HepG2 (cell line): ENCODE results near the gene COPZ1. TPM values are rescaled to one million over a fixed set of nuclear protein-coding genes. Genes with fewer than 3 reads are reported as not detected.

Experiments used
- ATAC-seq: fragments of 200-7000 bp; cut with Tn5 transposase; 3 replicates; pipeline ENCODE4 v1.9.1; 2020; ENCODE audit warnings: mild to moderate bottlenecking, moderate library complexity
- BruUV-seq: library from RNA; stranded (reverse); fragments of 400-500 nt; replicated peaks from 2 replicates; lab custom pipeline; 2021; lab: Mats Ljungman, UMichigan
- CTCF ChIA-PET: fragments of 300-600 bp; formaldehyde crosslinking; extraction: SDS; loops from one replicate; lab custom pipeline; 2021; ENCODE audit warnings: low total read pairs, inconsistent platforms, low intra/inter-chr PET ratio; lab: Yijun Ruan, JAX
- POLR2A ChIA-PET: fragments of 350-600 bp; sonication (Branson Sonifier 250); formaldehyde crosslinking; loops from one replicate; lab custom pipeline; 2020; ENCODE audit warnings: antibody characterized with exemption, inconsistent platforms; lab: Yijun Ruan, JAX
- DNase-seq: peaks from one replicate; pipeline ENCODE4 v3.0.0-alpha.2; 2015; ENCODE audit warnings: low spot score
- FAIRE-seq: peaks from 3 replicates; lab custom pipeline; 2011; peaks lifted over from hg19 to GRCh38; lab: Jason Lieb, UNC
- H2AFZ ChIP-seq: one replicate; pipeline ENCODE4 v1.6.1; 2011; ENCODE audit warnings: low read length, inconsistent platforms
- H3K27ac ChIP-seq: fragments of 300-600 bp; 3 replicates; pipeline ENCODE4 v1.8.0; 2011; ENCODE audit warnings: mixed run types, mild to moderate bottlenecking, mixed read lengths, low read length, inconsistent platforms; ENCODE audit not compliant: insufficient read depth; ENCODE audit errors: extremely low read length
- H3K27me3 ChIP-seq, 2 experiments: fragments of 200-600 bp in 1 of 2; 2 replicates in 1 of 2; 3 replicates in 1 of 2; pipeline versions ENCODE4 v1.6.0 to v1.8.0; 2011; ENCODE audit warnings: low read length in 2 of 2, mild to moderate bottlenecking in 2 of 2, moderate library complexity in 2 of 2, inconsistent platforms in 1 of 2; ENCODE audit not compliant: insufficient read depth in 2 of 2, control insufficient read depth in 1 of 2
- H3K36me3 ChIP-seq, 2 experiments: fragments of 200-600 bp in 1 of 2; replicated peaks in 1 of 2; 2 replicates in 1 of 2; 3 replicates in 1 of 2; pipeline versions ENCODE4 v1.5.1 to v1.8.0; 2011; ENCODE audit warnings: low read length in 2 of 2, inconsistent platforms in 1 of 2; ENCODE audit not compliant: insufficient read depth in 2 of 2, control insufficient read depth in 1 of 2
- H3K4me1 ChIP-seq: 2 replicates; pipeline ENCODE4 v1.5.1; 2012; ENCODE audit warnings: low read length, inconsistent platforms; ENCODE audit not compliant: insufficient read depth
- H3K4me2 ChIP-seq: 2 replicates; pipeline ENCODE4 v1.6.0; 2011; ENCODE audit warnings: low read depth, low read length, inconsistent platforms
- H3K4me3 ChIP-seq, 3 experiments: fragments of 200-600 bp in 1 of 3; sonication (generic), shearing (Covaris generic) in 1 of 3; replicated peaks in 1 of 3; 2 replicates each; pipeline ENCODE4 v1.5.1; 2011 to 2016; ENCODE audit warnings: low read length in 3 of 3, inconsistent platforms in 2 of 3, low read depth in 2 of 3, mild to moderate bottlenecking in 2 of 3, control low read depth in 1 of 3, mixed read lengths in 1 of 3; ENCODE audit not compliant: insufficient read depth in 1 of 3
- H3K79me2 ChIP-seq: one replicate; pipeline ENCODE4 v1.6.1; 2011; ENCODE audit warnings: low read length, inconsistent platforms; ENCODE audit not compliant: insufficient read depth
- H3K9ac ChIP-seq: 2 replicates; pipeline ENCODE4 v1.6.0; 2011; ENCODE audit warnings: mild to moderate bottlenecking, low read depth, low read length, inconsistent platforms; ENCODE audit not compliant: insufficient read depth
- H3K9me3 ChIP-seq: 2 replicates; pipeline ENCODE4 v1.5.1; 2012; ENCODE audit warnings: mild to moderate bottlenecking, low read length
- H4K20me1 ChIP-seq: 2 replicates; pipeline ENCODE4 v1.6.0; 2011; ENCODE audit warnings: inconsistent platforms, mild to moderate bottlenecking, low read length, moderate library complexity; ENCODE audit not compliant: insufficient read depth
- AHR ChIP-seq: IDR thresholded peaks from 2 replicates; pipeline ENCODE4 v1.6.1; 2018; ENCODE audit warnings: missing genetic modification reagents, missing compliant biosample characterization
- BATF2 ChIP-seq: sonication (generic); formaldehyde crosslinking; IDR thresholded peaks from 2 replicates; pipeline ENCODE4 v1.8.0; 2022; ENCODE audit warnings: mild to moderate bottlenecking, missing genetic modification reagents, moderate library complexity
- GATA4 ChIP-seq: sonication (generic); IDR thresholded peaks from 2 replicates; pipeline ENCODE4 v1.6.1; 2016; ENCODE audit warnings: antibody characterized with exemption, low read depth, borderline replicate concordance
- KLF13 ChIP-seq: sonication (generic); formaldehyde crosslinking; IDR thresholded peaks from 2 replicates; pipeline ENCODE4 v1.4.0; 2020; ENCODE audit warnings: mild to moderate bottlenecking, missing genetic modification reagents
- MAF1 ChIP-seq: sonication (generic); formaldehyde crosslinking; IDR thresholded peaks from 2 replicates; pipeline ENCODE4 v1.5.0; 2020; ENCODE audit warnings: missing genetic modification reagents, borderline replicate concordance
- MAFK ChIP-seq, 2 experiments: IDR thresholded peaks in 1 of 2; conservative IDR thresholded peaks in 1 of 2; 2 replicates each; pipeline ENCODE4 v1.6.1; 2011; ENCODE audit warnings: improper control_type of control experiment in 2 of 2, low read length in 2 of 2
- MAZ ChIP-seq, 2 experiments: sonication (generic) in 1 of 2; formaldehyde crosslinking in 1 of 2; IDR thresholded peaks; 2 replicates each; pipeline versions ENCODE4 v1.5.0 to v1.6.1; 2012 to 2020; ENCODE audit warnings: low read depth in 2 of 2, mild to moderate bottlenecking in 2 of 2, borderline replicate concordance in 1 of 2, improper control_type of control experiment in 1 of 2, low read length in 1 of 2, missing genetic modification reagents in 1 of 2, moderate library complexity in 1 of 2
- MEF2D ChIP-seq: sonication (generic); formaldehyde crosslinking; IDR thresholded peaks from 2 replicates; pipeline ENCODE4 v1.5.1; 2020; ENCODE audit warnings: mild to moderate bottlenecking, missing genetic modification reagents
- POLR2A ChIP-seq, 2 experiments: IDR thresholded peaks; 2 replicates each; pipeline ENCODE4 v1.6.1; 2011; ENCODE audit warnings: low read depth in 2 of 2, low read length in 2 of 2, mild to moderate bottlenecking in 1 of 2, moderate library complexity in 1 of 2; ENCODE audit not compliant: insufficient read depth in 1 of 2
- YY1 ChIP-seq: IDR thresholded peaks from 2 replicates; pipeline ENCODE4 v1.6.1; 2011; ENCODE audit warnings: low read length, low read depth, moderate library complexity, mild to moderate bottlenecking; ENCODE audit not compliant: insufficient read depth, insufficient replicate concordance
- ZNF382 ChIP-seq: sonication (generic); formaldehyde crosslinking; IDR thresholded peaks from 2 replicates; pipeline ENCODE4 v1.5.0; 2020; ENCODE audit warnings: missing genetic modification reagents, mild to moderate bottlenecking, borderline replicate concordance
- ZNF557 ChIP-seq: sonication (generic); formaldehyde crosslinking; IDR thresholded peaks from 2 replicates; pipeline ENCODE4 v1.4.0; 2020; ENCODE audit warnings: missing genetic modification reagents
- ZNF589 ChIP-seq: sonication (generic); formaldehyde crosslinking; conservative IDR thresholded peaks from 2 replicates; pipeline ENCODE4 v1.8.0; 2022; ENCODE audit warnings: mild to moderate bottlenecking, moderate library complexity, missing genetic modification reagents
- ZSCAN30 ChIP-seq: sonication (generic); formaldehyde crosslinking; IDR thresholded peaks from 2 replicates; pipeline ENCODE4 v1.5.0; 2020; ENCODE audit warnings: mild to moderate bottlenecking, missing genetic modification reagents
- ZZZ3 ChIP-seq: sonication (generic); formaldehyde crosslinking; IDR thresholded peaks from 2 replicates; pipeline ENCODE4 v1.4.0; 2020; ENCODE audit warnings: missing genetic modification reagents, mild to moderate bottlenecking, borderline replicate concordance
- WGBS: methylation state at CpG from one replicate; pipeline ENCODE4 v1.1.6; 2017; ENCODE audit warnings: low lambda C conversion rate; 5-methylcytosine and 5-hydroxymethylcytosine counted together
- in situ Hi-C: cut with HindIII; loops from 2 replicates; pipeline ENCODE4 v1.10.0; 2017; ENCODE audit warnings: low pct_unique_long_range_greater_than_20kb; ENCODE audit not compliant: extremely low pct_ligation_motif_present
- intact Hi-C: fragments of 100-400 bp; cut with micrococcal nuclease; formaldehyde crosslinking; loops from one replicate; pipeline ENCODE4 v1.10.0; 2022; ENCODE audit not compliant: unreplicated experiment
- polyA plus RNA-seq, 8 experiments: library from polyadenylated mRNA; depleted of rRNA in 3 of 8; stranded (reverse) in 7 of 8; unstranded in 1 of 8; fragments of >200 nt; fragmentation: Illumina TruSeq in 4 of 8; extraction: Trizol in 4 of 8; gene quantifications; 2 replicates each; pipeline versions ENCODE4 v1.2.1 to v1.2.3, GENCODE V29; 2011 to 2016; ENCODE audit warnings: low read depth in 4 of 8, missing spikeins in 1 of 8, mixed read lengths in 1 of 8; ENCODE audit not compliant: insufficient read depth in 1 of 8
- total RNA-seq, 5 experiments: library from RNA; depleted of rRNA; stranded (reverse); fragments of >200 nt; fragmentation: Illumina TruSeq; extraction: Trizol; gene quantifications; 2 replicates each; pipeline ENCODE4 v1.2.3, GENCODE V29; 2016; ENCODE audit warnings: low read depth in 1 of 5
- TF ChIP-seq, protein P1 (sequence below): IDR thresholded peaks from 2 replicates; pipeline ENCODE4 v1.6.1; 2012; ENCODE audit warnings: low read depth, low read length, improper control_type of control experiment

COPZ1 gene
- total and polyA plus RNA-seq, 2 of the 13 experiments (the other 11 are each of a cell fraction or from before 2014, with no cell fraction given) = 125 to 184 TPM

DNA sequence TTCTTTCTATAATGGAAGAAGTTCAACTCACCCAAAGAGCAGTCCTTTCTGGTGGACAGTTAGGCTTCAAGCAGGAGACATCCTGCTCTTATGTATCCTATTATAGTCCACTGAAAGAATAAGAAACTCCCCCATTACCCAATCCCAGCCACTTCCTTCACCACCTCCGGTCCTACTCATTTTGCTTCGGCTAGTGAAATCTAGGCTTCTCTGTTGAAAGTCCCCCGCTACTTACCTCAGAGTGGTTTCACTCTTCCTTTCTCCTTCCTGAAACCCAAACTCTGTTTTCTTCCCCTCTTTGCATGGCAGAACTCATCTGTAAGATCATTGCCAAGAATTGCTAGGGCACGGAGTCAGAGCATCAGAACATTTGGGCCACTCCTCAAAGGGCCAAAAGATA, 39.5 kb downstream of the COPZ1 start, which contains the start of gene GPR84:
GPR84 (minus strand) TSS at position 74 of the 400 bp plus-strand sequence. CDS start 635 bp downstream, outside the sequence.
- ChIA-PET POLR2A (no interaction called here), CTCF (no interaction called here)
- H3K9ac ChIP-seq = no peak within 1 kb of the TSS
- no peaks in the 10 kb centered on the region for H4K20me1 ChIP-seq
- ATAC-seq = no peak
- no peak within 1 kb of the TSS for H3K27ac ChIP-seq
- no peak within 1 kb of the TSS for H3K4me2 ChIP-seq
- in situ Hi-C loops = loop anchor here (5.0 to 10.0 kb wide), 3 partner anchors 67 to 350 kb away; no protein-coding TSS in a partner anchor
- H3K4me3 ChIP-seq = no peak within 1 kb of the TSS
- no peak within 1 kb of the TSS for H2AFZ ChIP-seq
- BruUV-seq = no TSS peak
- H3K79me2 ChIP-seq = no peaks in the 10 kb centered on the region
- no peaks in the 10 kb centered on the region for H3K9me3 ChIP-seq
- H3K36me3 ChIP-seq = no peaks in the 10 kb centered on the region
- peaks cover 30% of the 10 kb centered on the region for H3K4me1 ChIP-seq
- WGBS = 3% methylated on average over 4 of the region's 4 CpGs
- TF ChIP-seq ZNF382 (CRISPR knock-in tag) (no peak), MAFK (conservative IDR thresholded peaks at IDR 0.05 in 1 of 2, IDR thresholded peaks at IDR 0.05 in 1 of 2; ENCODE audit: low read length in 2 of 2) (no peak), ZNF589 (no peak), YY1 (no peak), AHR (no peak), KLF13 (CRISPR knock-in tag) (no peak), MEF2D (CRISPR knock-in tag) (no peak), ZSCAN30 (CRISPR knock-in tag) (no peak), ZZZ3 (CRISPR knock-in tag) (no peak), ZNF557 (CRISPR knock-in tag) (no peak), POLR2A (IDR thresholded peaks at IDR 0.05; ENCODE audit: insufficient read depth in 1 of 2, low read depth in 2 of 2, low read length in 2 of 2) (no peak), BATF2 (CRISPR knock-in tag) (no peak), GATA4 (no peak), MAF1 (no peak), MAZ (IDR thresholded peaks at IDR 0.05; ENCODE audit: borderline replicate concordance, low read depth, low read length) (no peak), MAZ (CRISPR knock-in tag; IDR thresholded peaks at IDR 0.05; ENCODE audit: low read depth) (no peak)
- TF ChIP-seq, protein P1, sequence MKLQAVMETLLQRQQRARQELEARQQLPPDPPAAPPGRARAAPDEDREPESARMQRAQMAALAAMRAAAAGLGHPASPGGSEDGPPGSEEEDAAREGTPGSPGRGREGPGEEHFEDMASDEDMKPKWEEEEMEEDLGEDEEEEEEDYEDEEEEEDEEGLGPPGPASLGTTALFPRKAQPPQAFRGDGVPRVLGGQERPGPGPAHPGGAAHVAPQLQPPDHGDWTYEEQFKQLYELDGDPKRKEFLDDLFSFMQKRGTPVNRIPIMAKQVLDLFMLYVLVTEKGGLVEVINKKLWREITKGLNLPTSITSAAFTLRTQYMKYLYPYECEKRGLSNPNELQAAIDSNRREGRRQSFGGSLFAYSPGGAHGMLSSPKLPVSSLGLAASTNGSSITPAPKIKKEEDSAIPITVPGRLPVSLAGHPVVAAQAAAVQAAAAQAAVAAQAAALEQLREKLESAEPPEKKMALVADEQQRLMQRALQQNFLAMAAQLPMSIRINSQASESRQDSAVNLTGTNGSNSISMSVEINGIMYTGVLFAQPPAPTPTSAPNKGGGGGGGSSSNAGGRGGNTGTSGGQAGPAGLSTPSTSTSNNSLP = no peak
- H3K27me3 ChIP-seq = peaks cover 1 to 12% of the 10 kb centered on the region in 2 experiments; a peak in 2 of 5 replicates
- no peak for DNase-seq
- intact Hi-C loops = loop anchor here (10.0 kb wide), 1 partner anchor 360 kb away; the partner anchor contains the start of genes HOXC8 and HOXC9
- no peak for FAIRE-seq
